HG03460 (cell line): ENCODE results near the gene GOLGA8B.
A peak's percentile ranks its signal among the peaks of the same experiment; 100 is the strongest.
"Not testable (repeated sequence)": the region's sequence is repeated elsewhere in the genome, so short reads cannot be mapped to it uniquely, and the experiment has no call there.

Experiments used
- ATAC-seq: cut with Tn5 transposase; IDR thresholded peaks from one replicate; pipeline ENCODE4 v1.9.1; 2021; ENCODE audit not compliant: unreplicated experiment

GOLGA8B gene

GRCh38 chr15:34598799-34599585 is 15.5 kb upstream of the GOLGA8B start:
- ATAC-seq: no peak

DNA sequence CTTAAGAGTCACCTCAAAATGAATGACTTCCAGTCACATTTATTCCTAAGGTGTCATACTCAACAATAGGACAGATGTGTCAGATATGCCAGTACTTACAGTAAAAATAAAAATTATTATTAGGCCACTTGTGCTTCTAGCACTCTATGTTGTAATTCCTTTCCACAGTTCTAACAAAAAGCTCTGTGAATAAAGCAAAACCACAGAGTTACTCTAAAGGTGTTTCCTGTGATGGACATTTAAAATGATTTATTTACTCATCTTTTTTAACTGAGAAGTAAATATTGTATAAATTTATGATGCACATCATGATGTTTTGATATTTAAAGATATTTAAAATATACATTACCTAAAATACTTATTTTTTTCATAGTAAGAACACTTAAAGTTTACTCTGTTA is 13.9 kb upstream of the GOLGA8B start:
- ATAC-seq: no peak

DNA sequence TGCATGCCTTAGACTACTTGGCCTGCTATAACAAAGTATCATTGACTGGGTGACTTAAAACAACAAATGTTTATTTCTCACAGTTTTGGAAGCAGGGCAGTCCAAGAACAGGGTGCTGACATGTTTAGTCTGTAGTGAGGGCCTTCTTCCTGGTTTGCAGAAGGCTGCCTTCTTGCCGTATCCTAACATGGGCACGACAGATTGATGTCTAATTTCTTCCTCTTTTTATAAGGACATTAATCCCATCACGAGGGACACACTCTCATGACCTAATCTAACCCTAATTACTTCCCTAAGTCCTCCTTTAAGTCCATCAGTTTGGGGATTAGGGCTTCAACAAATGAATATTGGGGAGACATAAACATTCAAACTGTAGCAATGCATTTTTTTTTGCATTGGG is 10.9 kb upstream of the GOLGA8B start:
- no peak for ATAC-seq

DNA sequence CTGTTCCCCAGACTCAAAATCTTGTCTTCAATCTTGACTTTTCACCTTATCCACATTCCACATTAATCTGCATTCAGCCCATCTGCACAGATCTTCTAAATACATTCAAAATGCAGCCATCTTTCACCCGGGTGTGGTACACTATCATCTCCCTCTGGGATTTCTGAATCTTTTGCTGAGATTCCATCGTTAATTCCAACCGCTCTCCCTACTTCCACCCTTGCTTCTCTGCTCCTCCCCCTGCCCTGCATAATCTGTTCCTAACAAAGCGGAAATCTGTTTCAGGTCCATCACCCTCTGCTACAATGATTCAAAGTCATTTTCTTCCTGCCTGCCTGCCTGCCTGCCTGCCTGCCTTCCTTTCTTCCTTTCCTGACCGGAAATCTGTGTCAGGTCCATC is 7.9 kb upstream of the GOLGA8B start:
- ATAC-seq: no peak

- ATAC-seq: peak; percentile 38
Observed at GRCh38 chr15:34588046-34588674, 4.7 kb upstream of the GOLGA8B start.

DNA sequence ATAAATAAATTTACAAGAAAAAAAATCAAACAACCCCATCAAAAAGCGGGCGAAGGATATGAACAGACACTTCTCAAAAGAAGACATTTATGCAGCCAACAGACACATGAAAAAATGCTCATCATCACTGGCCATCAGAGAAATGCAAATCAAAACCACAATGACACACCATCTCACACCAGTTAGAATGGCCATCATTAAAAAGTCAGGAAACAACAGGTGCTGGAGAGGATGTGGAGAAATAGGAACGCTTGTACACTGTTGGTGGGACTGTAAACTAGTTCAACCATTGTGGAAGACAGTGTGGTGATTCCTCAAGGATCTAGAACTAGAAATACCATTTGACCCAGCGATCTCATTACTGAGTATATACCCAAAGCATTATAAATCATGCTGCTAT is 2.5 kb upstream of the GOLGA8B start:
- not testable (repeated sequence) for ATAC-seq

DNA sequence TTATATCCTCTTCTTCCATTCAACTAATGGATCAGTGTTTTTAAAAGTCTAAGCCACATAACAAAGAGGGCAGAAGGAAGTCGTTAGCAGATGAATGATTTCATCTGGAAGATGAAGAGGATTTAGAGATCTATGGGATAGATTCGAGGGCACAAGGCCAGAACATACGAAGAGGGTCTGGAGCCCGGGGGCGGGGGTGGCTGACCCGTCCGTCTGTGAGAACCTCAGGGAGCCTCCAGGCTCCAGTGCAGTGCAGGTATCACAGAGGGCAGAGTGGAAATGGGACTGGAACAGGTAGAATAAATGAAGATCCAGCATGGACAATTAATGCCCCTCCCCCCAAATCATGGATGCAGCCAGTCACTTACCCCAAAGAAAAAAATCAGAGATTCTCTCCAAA is 1.5 kb upstream of the GOLGA8B start:
- no peak for ATAC-seq

DNA sequence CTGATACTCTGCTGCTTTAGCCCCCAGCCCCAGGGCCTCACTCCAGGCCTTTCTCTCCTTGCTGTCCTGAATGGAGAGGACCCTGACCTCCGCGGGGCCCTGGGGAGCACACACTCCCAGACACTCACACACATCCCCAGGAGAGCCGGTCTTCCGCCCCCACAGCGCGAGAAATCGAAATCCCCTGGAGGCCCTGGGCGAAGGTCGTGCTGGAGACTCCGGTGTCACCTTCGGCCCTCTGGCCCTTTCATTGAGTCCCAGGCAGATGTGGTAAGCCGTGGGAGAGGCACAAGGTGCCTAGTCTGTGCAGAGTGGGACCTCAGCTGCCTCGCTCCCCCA is 848 bp upstream of the GOLGA8B start:
- peak; percentile 1 for ATAC-seq

GRCh38 chr15:34582461-34583371 is 735 bp downstream of the GOLGA8B start:
- ATAC-seq: peak; percentile 54

DNA sequence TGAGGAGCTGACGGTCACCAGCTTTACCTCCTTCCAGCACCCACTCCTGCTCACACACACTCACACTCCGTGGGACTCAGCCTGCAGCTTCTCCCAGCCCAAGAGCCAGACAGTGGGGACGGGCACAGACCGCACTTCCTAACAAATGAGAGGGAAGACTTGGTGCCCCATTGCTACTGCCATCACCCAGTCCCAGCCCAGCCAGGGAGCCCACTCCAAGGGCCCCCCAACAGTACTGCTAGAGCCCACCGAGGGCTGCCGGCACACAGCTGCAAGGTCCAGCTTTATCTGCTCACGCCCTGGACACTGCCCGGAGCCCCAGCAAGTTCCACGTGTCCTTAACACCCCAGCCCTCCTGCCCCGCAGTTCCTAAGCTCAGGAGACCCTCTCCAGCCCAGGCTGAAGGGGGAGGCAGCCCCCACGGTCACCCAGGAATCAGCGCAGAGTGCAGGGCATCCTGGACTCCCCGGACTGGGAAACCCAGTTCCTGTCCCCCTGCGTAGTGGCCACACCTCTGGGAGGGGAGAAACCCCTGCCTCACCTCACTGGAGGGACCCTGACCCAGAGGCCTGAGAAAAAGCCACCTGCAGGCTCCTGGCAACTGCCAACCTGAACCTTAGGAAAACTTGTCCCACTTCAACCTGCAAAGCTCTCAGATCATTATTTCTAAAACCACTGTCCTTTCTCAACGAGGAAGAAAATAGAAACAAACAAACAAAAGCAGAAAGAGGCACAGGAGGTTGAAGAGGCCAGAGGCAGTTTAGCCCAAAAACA is 1.6 kb downstream of the GOLGA8B start:
- not testable (repeated sequence) for ATAC-seq

- ATAC-seq: no peak
Observed at GRCh38 chr15:34581043-34581365, 2.4 kb downstream of the GOLGA8B start.

DNA sequence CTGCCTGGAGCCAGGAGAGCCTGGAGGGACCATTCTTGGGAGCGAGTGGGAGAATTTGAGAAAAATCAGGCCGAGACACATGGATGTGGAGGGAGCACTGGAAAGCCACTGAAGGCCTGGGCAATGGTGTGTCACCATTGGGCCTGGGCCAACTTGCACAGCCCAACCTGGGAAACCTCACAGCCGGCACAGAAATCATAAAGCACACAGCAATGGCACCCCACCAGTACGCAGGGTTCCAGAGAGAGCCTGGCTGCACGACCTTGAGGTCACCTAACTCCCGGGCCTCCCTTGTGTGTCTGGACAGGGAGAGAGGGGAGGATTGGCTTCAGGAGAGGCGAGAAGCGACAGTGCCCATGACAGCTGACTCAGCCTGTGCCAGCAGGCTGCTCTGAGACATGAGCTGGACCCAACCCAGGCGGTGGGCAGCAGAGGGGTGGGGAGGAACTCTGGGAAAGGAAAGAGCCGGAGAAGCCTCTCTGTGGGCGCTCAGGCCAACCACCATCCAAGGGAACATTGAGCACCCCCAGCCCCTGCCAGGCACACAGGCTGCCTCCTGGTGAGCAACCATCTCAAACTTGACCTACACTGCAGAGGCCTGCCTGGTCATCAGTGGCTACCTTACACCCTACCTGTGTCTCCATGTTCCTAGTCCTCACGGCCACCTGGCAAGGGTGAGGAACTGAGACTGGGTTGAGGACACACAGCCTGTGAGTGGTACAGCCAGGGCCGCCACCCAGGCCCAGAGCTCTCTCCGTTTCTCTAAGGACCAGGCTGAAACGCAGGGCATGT is 3.0 kb downstream of the GOLGA8B start:
- not testable (repeated sequence) for ATAC-seq

DNA sequence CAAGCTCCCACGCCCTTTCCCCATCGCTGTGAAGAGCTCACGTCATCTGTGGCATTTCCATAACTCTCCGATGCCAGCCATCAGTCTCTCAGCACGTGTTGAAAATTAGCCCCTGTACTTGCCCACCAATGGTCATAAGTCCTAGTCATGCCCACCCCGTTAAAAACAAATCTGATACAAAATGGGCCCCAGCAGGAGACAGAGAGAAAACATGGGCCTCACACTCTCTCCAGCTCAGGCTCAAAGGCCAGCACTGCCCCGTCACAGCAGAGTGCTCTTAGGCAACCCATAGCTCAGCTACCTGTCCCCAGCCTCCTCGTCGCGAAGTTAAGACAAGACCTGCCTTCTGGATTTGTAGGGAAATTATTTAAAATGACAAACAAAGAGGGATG is 5.2 kb downstream of the GOLGA8B start:
- no peak for ATAC-seq

DNA sequence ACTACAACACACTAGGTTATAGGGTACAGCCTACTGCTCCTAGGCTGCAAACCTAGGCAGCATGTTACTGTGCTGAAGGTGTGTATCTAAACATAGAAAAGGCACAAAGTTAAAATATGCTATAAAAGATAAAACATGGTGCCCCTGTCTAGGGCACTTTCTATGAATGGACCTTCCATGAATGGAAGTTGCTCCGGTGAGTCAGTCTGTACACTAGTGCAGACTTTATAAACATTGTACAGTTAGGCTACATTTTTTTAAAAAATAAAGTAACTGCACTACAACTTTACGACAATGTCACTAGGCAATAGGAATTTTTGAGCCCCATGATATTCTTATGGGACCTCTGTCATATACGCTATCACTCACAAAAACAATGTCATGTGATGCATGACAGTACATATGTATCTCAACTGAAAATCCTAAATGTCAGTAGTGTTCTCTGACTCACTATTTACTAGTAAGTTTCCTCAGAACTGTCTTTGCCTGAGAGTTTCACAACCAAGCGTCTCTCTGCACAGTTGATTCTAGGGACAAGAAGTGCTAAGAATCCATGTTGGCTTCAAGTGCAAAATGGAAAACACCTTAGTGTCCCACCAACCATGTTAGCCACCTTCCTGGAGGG is 5.7 kb downstream of the GOLGA8B start:
- ATAC-seq: not testable (repeated sequence)

- not testable (repeated sequence) for ATAC-seq
Observed at GRCh38 chr15:34575035-34575434, 8.4 kb downstream of the GOLGA8B start.

DNA sequence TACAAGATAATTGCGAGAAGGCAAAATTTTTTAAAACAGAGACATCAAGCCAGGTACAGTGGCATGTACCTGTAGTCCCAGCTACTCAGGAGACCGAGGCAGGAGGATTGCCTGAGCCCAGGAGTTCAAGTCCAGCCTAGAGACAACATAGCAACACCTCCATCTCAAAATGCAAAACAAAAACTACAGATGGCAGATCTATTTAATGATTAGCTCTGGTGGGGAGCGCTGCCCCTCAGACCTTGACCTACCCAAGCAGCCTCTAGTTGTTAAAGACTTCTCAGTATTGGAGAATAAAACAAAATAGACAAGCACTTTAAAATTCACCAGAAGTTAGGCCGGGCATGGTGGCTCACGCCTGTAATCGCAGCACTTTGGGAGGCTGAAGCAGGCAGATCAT is 10.5 kb downstream of the GOLGA8B start:
- ATAC-seq: not testable (repeated sequence)

- not testable (repeated sequence) for ATAC-seq
Observed at GRCh38 chr15:34572019-34572641, 11.3 kb downstream of the GOLGA8B start.

DNA sequence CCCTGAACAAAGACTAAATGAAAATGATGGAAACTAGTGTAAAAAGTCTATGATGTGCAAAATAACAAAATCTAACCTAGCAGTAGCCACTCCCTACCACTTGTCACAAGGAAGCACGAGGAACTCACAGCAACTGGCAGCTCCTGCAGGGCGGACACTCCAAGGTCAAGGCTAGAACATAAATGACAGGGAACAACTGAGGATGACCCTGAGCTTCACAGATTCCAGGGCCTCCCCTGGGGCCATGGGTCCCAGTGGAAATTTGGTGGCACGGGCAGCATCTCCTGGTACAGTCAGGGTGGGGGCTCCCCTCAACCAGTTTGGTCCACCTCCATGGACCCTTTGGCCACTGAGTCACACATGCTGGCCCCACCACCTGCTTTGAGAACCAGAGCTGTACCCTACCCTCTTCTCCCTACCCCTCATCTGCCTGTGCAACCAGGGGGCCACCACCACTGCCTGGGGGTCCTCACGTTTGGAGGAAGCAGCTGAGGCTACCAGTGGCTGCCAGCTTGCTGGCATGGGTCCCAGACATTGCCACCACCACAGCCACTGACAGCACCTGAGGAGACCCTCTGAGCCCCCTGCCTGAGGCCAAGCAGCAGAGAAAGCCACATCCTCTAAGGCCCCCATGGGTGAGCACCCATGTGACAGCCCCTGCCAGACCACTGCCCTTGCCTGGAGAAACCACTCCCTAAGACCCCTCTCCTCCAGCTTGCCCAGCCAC is 13.6 kb downstream of the GOLGA8B start:
- not testable (repeated sequence) for ATAC-seq

DNA sequence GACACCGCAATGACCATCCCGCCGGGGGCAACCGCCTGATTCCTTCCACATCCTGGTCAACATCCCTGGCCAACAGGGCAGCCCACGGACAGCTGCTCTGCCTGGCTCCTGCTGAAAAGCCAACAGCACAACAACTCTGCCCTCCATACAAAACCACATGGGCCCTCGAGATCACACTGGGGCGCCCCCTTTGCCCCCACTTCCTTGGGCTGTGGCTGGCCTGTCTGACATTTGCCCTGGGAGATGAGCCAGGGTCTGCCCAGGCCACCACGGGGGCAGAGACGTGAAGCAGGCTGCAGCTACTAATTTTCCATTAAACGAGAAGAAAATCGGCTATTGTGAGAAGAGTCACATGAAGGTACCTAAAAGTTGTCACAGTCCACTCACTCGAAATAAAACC is 16.3 kb downstream of the GOLGA8B start:
- not testable (repeated sequence) for ATAC-seq
